ENCODE data around the gene C1QTNF2. TPM values are rescaled to one million over a fixed set of nuclear protein-coding genes. Genes with fewer than 3 reads are reported as not detected.

Gene C1QTNF2
- total RNA-seq, 2 experiments from 2014 or later, result not detected

DNA sequence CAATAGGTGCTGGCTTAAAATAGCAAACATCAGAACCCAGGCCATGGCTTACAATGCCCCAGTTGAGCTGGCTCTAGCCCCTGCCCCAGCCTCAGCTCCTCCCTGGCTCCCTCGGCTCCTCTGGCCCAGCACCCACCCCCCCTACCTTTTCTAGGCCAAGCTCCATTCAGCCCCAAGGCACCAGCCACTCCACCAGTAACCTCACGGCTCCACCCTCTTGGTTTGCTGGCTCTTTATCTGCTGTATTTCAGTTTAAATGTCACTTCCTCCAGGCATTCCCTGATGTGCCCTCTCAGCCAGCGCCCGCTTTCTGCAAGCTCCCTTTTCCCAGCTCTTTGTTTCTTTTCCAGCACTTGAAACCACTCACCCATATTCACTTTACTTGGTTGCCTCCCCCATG is 10.6 kb downstream of the C1QTNF2 start:
- H3K9me3 Mint-ChIP-seq, result no peaks in the 10 kb centered on the region
- no peaks in the 10 kb centered on the region for H3K4me1 Mint-ChIP-seq (ENCODE audit: low read depth)
- POLR2A ChIA-PET, result no interaction called here

DNA sequence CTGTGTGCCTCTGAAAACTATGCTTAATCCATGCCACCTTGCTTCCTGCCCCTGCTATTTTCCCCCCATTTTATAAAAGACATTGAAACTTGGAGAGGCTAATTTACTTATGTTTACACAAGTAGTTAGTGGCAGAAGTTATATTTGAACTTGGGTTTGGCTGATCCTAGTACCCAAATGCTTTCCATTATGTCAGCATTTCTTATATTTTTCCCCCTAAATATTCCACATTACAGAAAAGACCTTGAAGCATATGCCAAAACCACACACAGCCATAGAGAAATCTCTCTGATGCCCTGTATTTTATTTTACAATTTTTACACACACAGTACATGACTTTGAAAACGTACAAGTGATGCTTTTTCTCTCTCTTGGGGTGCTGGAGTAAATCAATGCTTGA is 11.2 kb downstream of the C1QTNF2 start:
- H3K4me1 ChIP-seq (ENCODE audit: insufficient read depth, low read length), result no peaks in the 10 kb centered on the region
- Mint-ChIP-seq H3K4me1 (ENCODE audit: low read depth) (no peaks in the 10 kb centered on the region), H3K9me3 (no peaks in the 10 kb centered on the region), H3K27ac (no peak overlapping the region), H3K27me3 (peaks cover 17% of the 10 kb centered on the region), H3K36me3 (ENCODE audit: low read depth) (no peaks in the 10 kb centered on the region), H3K4me3 (no peak overlapping the region)
- intact Hi-C loops (cut with DNase I, micrococcal nuclease), result no loop called here
- H3K27ac ChIP-seq (ENCODE audit: low read depth in 1 of 2, low read length in 2 of 2), result no peak overlapping the region
- ATAC-seq (ENCODE audit: poor library complexity), result no peak
- H3K36me3 ChIP-seq (ENCODE audit: insufficient read depth, low read length), result no peaks in the 10 kb centered on the region
- TF ChIP-seq CTCF (IDR thresholded peaks at IDR 0.05), result no peak
- ChIA-PET POLR2A (no interaction called here), CTCF (no interaction called here)
- H3K9me3 ChIP-seq (ENCODE audit: control insufficient read depth in 1 of 2, insufficient read depth in 1 of 2, low read length in 2 of 2), result no peaks in the 10 kb centered on the region
- no peak for DNase-seq
- H3K27me3 ChIP-seq (ENCODE audit: control insufficient read depth in 1 of 2, insufficient read depth in 2 of 2, low read length in 2 of 2), result peaks cover 0 to 2% of the 10 kb centered on the region in 2 experiments
- H3K4me3 ChIP-seq (ENCODE audit: low read length), result no peak overlapping the region

More for the DNA sequence above, 10.6 kb downstream of the C1QTNF2 start:
- no peak for TF ChIP-seq CTCF (IDR thresholded peaks at IDR 0.05)
- ATAC-seq (ENCODE audit: poor library complexity), result no peak
- intact Hi-C loops (cut with DNase I, micrococcal nuclease), result no loop called here
- Histone ChIP-seq H3K27me3 (ENCODE audit: control insufficient read depth in 1 of 2, insufficient read depth in 2 of 2, low read length in 2 of 2) (peaks cover 0 to 2% of the 10 kb centered on the region in 2 experiments), H3K9me3 (ENCODE audit: control insufficient read depth in 1 of 2, insufficient read depth in 1 of 2, low read length in 2 of 2) (no peaks in the 10 kb centered on the region), H3K4me1 (ENCODE audit: insufficient read depth, low read length) (no peaks in the 10 kb centered on the region), H3K36me3 (ENCODE audit: insufficient read depth, low read length) (no peaks in the 10 kb centered on the region), H3K4me3 (ENCODE audit: low read length) (no peak overlapping the region), H3K27ac (ENCODE audit: low read depth in 1 of 2, low read length in 2 of 2) (no peak overlapping the region)
- CTCF ChIA-PET, result no interaction called here
- Mint-ChIP-seq H3K36me3 (ENCODE audit: low read depth) (no peaks in the 10 kb centered on the region), H3K27me3 (peaks cover 23% of the 10 kb centered on the region), H3K27ac (no peak overlapping the region), H3K4me3 (no peak overlapping the region)
- no peak for DNase-seq

DNA sequence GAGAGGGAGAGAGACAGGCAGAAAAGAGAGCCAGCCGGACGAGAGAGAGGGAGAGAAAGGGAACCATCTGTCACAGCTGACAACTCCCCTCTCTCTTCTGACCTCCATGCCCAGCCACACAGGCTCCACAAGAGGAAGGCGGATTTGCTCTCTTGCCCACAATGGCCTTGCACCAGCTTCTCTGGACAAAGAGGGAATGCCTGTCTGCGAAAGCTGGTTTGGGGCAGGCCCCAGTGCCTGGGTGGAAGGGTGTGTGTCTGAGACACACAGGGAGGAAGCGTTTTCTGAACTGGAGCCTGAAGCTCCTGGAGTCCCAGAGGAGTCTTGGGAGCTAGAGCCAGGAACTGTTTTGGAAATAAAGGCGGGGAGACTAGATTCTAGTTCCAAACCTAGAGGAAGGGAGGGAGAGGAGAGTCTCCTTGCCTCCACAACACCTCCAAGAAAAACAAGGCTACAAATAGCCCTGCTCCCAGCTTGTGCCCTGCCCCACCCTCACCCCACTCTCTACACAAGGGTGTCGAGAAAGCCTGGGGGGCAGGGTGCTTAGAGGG is 12.5 kb downstream of the C1QTNF2 start:
- Mint-ChIP-seq H3K36me3 (ENCODE audit: low read depth) (no peaks in the 10 kb centered on the region), H3K4me1 (ENCODE audit: low read depth) (no peaks in the 10 kb centered on the region), H3K27ac (no peak overlapping the region), H3K9me3 (no peaks in the 10 kb centered on the region), H3K4me3 (no peak overlapping the region), H3K27me3 (peaks cover 11% of the 10 kb centered on the region)
- Histone ChIP-seq H3K9me3 (ENCODE audit: control insufficient read depth in 1 of 2, insufficient read depth in 1 of 2, low read length in 2 of 2) (no peaks in the 10 kb centered on the region), H3K4me3 (ENCODE audit: low read length) (no peak overlapping the region), H3K4me1 (ENCODE audit: insufficient read depth, low read length) (no peaks in the 10 kb centered on the region), H3K27ac (ENCODE audit: low read depth in 1 of 2, low read length in 2 of 2) (no peak overlapping the region), H3K27me3 (ENCODE audit: control insufficient read depth in 1 of 2, insufficient read depth in 2 of 2, low read length in 2 of 2) (peaks cover 0 to 2% of the 10 kb centered on the region in 2 experiments), H3K36me3 (ENCODE audit: insufficient read depth, low read length) (no peaks in the 10 kb centered on the region)
- CTCF ChIA-PET, result interaction anchor here (1.3 kb wide), 1 partner anchor 12 kb away, joined by 3 read pairs; no protein-coding TSS in a partner anchor
- POLR2A ChIA-PET, result no interaction called here
- no peak for ATAC-seq (ENCODE audit: poor library complexity)
- DNase-seq, result no peak
- no peak for TF ChIP-seq CTCF (IDR thresholded peaks at IDR 0.05)
- intact Hi-C loops (cut with DNase I, micrococcal nuclease), result no loop called here

All from CD4-positive, alpha-beta T cell (primary cell).